Fibroblast of lung (primary cell): Measurements from ENCODE around the gene HDAC4. TPM values are rescaled to one million over a fixed set of nuclear protein-coding genes. Genes with fewer than 3 reads are reported as not detected.

Experiments
- DNase-seq, 2 donors: peaks; one replicate each; pipeline versions ENCODE4 v3.0.0 to v3.0.0-alpha.2; 2010; ENCODE audit warnings: low read depth in 2 of 2
- H2AFZ ChIP-seq: 2 replicates; pipeline ENCODE4 v1.5.1; 2012; ENCODE audit warnings: low read length, control low read depth, inconsistent platforms
- H3K27ac ChIP-seq: 2 replicates; pipeline ENCODE4 v1.5.1; 2011; ENCODE audit warnings: low read length, control low read depth; ENCODE audit not compliant: insufficient read depth
- H3K27me3 ChIP-seq: 2 replicates; pipeline ENCODE4 v1.5.1; 2011; ENCODE audit warnings: mild to moderate bottlenecking, low read length; ENCODE audit not compliant: control insufficient read depth, insufficient read depth
- H3K36me3 ChIP-seq: 2 replicates; pipeline ENCODE4 v1.5.1; 2011; ENCODE audit warnings: low read length; ENCODE audit not compliant: control insufficient read depth, insufficient read depth
- H3K4me1 ChIP-seq: 2 replicates; pipeline ENCODE4 v1.5.1; 2011; ENCODE audit warnings: low read length; ENCODE audit not compliant: control insufficient read depth, insufficient read depth; ENCODE audit errors: extremely low read depth
- H3K4me2 ChIP-seq: 2 replicates; pipeline ENCODE4 v1.5.1; 2011; ENCODE audit warnings: low read length, control low read depth; ENCODE audit not compliant: insufficient read depth; ENCODE audit errors: extremely low read depth
- H3K4me3 ChIP-seq, 4 experiments: fragments of 200-600 bp in 1 of 4; sonication (generic) in 1 of 4; replicated peaks in 1 of 4; 2 replicates each; pipeline ENCODE4 v1.5.1; 2011 to 2016; ENCODE audit warnings: low read length in 4 of 4, low read depth in 3 of 4, mild to moderate bottlenecking in 3 of 4, control low read depth in 2 of 4, inconsistent platforms in 1 of 4, mixed read lengths in 1 of 4; ENCODE audit not compliant: insufficient read depth in 1 of 4; ENCODE audit errors: control extremely low read depth in 1 of 4
- H3K79me2 ChIP-seq: 2 replicates; pipeline ENCODE4 v1.5.1; 2012; ENCODE audit warnings: mild to moderate bottlenecking, low read length, inconsistent platforms; ENCODE audit not compliant: control insufficient read depth, insufficient read depth
- H3K9ac ChIP-seq: 2 replicates; pipeline ENCODE4 v1.5.1; 2011; ENCODE audit warnings: mild to moderate bottlenecking, low read length, control low read depth; ENCODE audit not compliant: insufficient read depth
- H3K9me3 ChIP-seq: 2 replicates; pipeline ENCODE4 v1.5.1; 2012; ENCODE audit warnings: low read depth, low read length; ENCODE audit not compliant: control insufficient read depth, insufficient read depth
- H4K20me1 ChIP-seq: 2 replicates; pipeline ENCODE4 v1.5.1; 2011; ENCODE audit warnings: low read length; ENCODE audit not compliant: control insufficient read depth, insufficient read depth; ENCODE audit errors: extremely low read depth
- EZH2 ChIP-seq: IDR thresholded peaks from 2 replicates; pipeline ENCODE4 v1.5.1; 2012; ENCODE audit warnings: low read length, control low read depth, mild to moderate bottlenecking; ENCODE audit errors: missing control alignments
- polyA plus RNA-seq, 2 donors: library from polyadenylated mRNA; depleted of rRNA in 1 of 2; stranded (reverse) in 1 of 2; unstranded in 1 of 2; fragments of >200 nt; gene quantifications; 2 replicates each; pipeline ENCODE4 v1.2.1, GENCODE V29; 2011 to 2012; ENCODE audit warnings: missing spikeins in 1 of 2
- total RNA-seq: library from RNA; depleted of rRNA; stranded (reverse); fragments of >200 nt; gene quantifications from 2 replicates; pipeline ENCODE4 v1.2.1, GENCODE V29; 2014
- TF ChIP-seq, protein P1 (sequence below), 2 donors: IDR thresholded peaks in 1 of 2; conservative IDR thresholded peaks in 1 of 2; 1 replicate in 1 of 2; 2 replicates in 1 of 2; pipeline ENCODE4 v1.5.1; 2011 to 2012; ENCODE audit warnings: low read length in 2 of 2, control low read depth in 1 of 2, inconsistent platforms in 1 of 2, low read depth in 1 of 2, mild to moderate bottlenecking in 1 of 2

HDAC4 gene
- total and polyA plus RNA-seq, 2 donors (not counting 1 experiment from before 2014, with no cell fraction given): 7.4 to 19.8 TPM

DNA sequence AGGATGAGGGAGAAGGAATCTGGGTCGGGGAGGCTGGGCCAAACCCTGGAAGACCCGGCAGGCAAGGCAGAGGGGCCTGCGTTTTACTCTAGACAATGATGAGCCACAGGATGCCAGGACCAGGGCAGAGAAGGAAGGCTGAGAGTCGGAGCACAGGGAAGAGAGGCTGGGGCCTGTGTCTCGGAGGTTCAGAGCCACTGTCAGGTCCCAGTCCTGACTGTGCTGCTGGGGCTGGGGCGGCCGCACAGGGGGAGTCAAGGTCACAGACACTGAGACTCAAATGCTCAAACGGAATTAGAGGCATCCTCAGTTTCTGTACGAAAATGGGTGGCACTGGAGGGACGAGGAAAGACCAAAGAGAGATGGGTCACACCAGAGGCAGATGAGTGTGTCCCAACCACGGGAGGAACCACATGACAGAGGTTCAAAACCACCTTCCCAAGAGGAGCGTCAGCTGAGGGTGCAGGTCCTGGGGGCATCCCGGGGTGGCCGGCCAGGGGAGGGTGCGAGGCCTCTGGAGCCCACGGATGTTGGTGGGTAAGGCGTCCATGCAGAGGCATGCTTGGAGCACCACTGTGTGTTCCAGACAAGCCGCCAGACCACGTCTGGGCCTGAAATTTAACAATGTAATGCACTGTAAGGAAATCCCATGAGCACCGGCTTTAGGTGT is 14.7 kb downstream of the HDAC4 start:
- Histone ChIP-seq H3K27ac (no peak overlapping the region), H3K4me1 (no peaks in the 10 kb centered on the region), H3K36me3 (no peaks in the 10 kb centered on the region), H3K79me2 (no peaks in the 10 kb centered on the region), H2AFZ (no peak overlapping the region), H4K20me1 (no peaks in the 10 kb centered on the region), H3K9me3 (no peaks in the 10 kb centered on the region), H3K4me3 (no peak overlapping the region), H3K9ac (no peak overlapping the region), H3K27me3 (no peaks in the 10 kb centered on the region), H3K4me2 (no peak overlapping the region)
- DNase-seq: no peak
- TF ChIP-seq EZH2: no peak
- TF ChIP-seq, protein P1, sequence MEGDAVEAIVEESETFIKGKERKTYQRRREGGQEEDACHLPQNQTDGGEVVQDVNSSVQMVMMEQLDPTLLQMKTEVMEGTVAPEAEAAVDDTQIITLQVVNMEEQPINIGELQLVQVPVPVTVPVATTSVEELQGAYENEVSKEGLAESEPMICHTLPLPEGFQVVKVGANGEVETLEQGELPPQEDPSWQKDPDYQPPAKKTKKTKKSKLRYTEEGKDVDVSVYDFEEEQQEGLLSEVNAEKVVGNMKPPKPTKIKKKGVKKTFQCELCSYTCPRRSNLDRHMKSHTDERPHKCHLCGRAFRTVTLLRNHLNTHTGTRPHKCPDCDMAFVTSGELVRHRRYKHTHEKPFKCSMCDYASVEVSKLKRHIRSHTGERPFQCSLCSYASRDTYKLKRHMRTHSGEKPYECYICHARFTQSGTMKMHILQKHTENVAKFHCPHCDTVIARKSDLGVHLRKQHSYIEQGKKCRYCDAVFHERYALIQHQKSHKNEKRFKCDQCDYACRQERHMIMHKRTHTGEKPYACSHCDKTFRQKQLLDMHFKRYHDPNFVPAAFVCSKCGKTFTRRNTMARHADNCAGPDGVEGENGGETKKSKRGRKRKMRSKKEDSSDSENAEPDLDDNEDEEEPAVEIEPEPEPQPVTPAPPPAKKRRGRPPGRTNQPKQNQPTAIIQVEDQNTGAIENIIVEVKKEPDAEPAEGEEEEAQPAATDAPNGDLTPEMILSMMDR (conservative IDR thresholded peaks at IDR 0.05 in 1 of 2, IDR thresholded peaks at IDR 0.05 in 1 of 2; ENCODE audit: low read depth in 1 of 2, low read length in 2 of 2): no peak

DNA sequence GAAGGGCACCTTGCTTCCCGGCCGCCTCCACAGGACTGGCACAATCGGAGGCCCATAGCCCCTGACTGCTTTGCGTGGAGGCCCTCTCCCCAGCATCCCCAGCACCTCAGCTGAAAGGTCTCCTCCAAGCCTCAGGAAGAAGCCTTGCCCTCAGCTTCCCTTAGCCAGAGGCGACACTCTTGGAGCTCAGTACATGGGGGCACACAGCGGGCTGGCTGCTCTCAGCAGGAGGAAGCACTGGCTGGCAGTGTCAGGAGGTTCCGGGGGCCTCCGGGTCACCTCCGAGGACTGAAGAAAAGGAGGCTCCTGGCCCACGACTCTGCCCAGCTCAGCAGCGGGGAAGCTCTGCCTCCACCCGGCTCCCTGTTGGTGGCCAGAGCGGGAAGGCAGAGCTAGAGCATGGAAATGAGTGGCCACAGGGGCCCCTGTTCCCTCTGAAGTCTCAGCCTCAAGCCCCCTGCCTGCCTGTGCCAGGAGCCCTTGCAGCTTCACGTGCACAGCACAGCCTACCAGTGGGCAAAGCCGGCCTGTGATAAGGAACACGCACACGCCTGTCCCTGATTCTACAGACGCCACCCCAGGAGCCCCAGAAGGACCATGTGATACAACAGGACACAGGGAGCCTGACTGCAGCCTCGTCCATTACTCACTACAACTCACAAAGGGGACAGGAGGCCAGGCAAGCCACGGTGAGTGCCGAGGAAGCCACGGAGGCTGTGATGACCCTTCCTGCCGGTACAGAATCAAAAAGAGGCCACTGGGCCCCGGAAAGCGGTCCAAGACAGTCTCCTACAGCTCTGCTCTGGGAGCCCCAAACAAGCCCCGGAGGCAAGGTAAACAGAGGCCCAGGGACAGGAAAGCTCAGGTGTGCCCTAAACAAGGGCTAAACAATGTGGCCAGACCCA is 15.5 kb downstream of the HDAC4 start:
- H3K4me1 ChIP-seq: no peaks in the 10 kb centered on the region
- no peak overlapping the region for H3K27ac ChIP-seq
- no peak overlapping the region for H3K4me2 ChIP-seq
- DNase-seq: no peak
- no peak overlapping the region for H2AFZ ChIP-seq
- TF ChIP-seq EZH2: no peak
- TF ChIP-seq, protein P1 (conservative IDR thresholded peaks at IDR 0.05 in 1 of 2, IDR thresholded peaks at IDR 0.05 in 1 of 2; ENCODE audit: low read depth in 1 of 2, low read length in 2 of 2): no peak
- H3K9ac ChIP-seq: no peak overlapping the region
- H3K9me3 ChIP-seq: no peaks in the 10 kb centered on the region
- no peaks in the 10 kb centered on the region for H3K79me2 ChIP-seq
- H4K20me1 ChIP-seq: no peaks in the 10 kb centered on the region
- H3K36me3 ChIP-seq: no peaks in the 10 kb centered on the region
- H3K27me3 ChIP-seq: no peaks in the 10 kb centered on the region
- no peak overlapping the region for H3K4me3 ChIP-seq

DNA sequence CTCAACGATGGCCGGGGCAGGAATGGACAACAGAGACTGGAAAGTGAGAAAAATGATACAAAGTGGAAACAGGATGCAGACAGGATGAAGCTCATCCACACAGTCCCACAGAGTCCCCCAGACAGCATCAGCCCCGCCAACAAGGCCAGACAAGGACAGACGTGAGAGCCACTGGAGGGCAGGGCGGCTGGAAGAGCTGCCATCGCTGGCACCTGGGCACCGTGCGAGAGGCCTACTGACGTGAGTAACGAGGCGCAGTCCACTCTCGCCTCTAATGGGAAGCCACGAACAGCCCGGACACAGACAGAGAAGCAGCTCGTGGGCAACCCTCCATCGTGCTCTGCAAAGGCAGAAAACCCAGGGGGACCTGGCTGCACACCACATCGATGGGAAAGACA is 17.1 kb downstream of the HDAC4 start:
- H3K4me1 ChIP-seq: no peaks in the 10 kb centered on the region
- no peak for DNase-seq
- H3K27ac ChIP-seq: no peak overlapping the region
- no peaks in the 10 kb centered on the region for H3K36me3 ChIP-seq
- no peaks in the 10 kb centered on the region for H3K9me3 ChIP-seq
- no peak overlapping the region for H3K9ac ChIP-seq
- H3K27me3 ChIP-seq: no peaks in the 10 kb centered on the region
- no peak overlapping the region for H3K4me2 ChIP-seq
- no peak for TF ChIP-seq EZH2
- TF ChIP-seq, protein P1 (conservative IDR thresholded peaks at IDR 0.05 in 1 of 2, IDR thresholded peaks at IDR 0.05 in 1 of 2; ENCODE audit: low read depth in 1 of 2, low read length in 2 of 2): no peak
- H4K20me1 ChIP-seq: no peaks in the 10 kb centered on the region
- no peak overlapping the region for H2AFZ ChIP-seq
- no peaks in the 10 kb centered on the region for H3K79me2 ChIP-seq
- H3K4me3 ChIP-seq: no peak overlapping the region
